ENCODE data around the gene NPNT.

The NPNT gene

DNA sequence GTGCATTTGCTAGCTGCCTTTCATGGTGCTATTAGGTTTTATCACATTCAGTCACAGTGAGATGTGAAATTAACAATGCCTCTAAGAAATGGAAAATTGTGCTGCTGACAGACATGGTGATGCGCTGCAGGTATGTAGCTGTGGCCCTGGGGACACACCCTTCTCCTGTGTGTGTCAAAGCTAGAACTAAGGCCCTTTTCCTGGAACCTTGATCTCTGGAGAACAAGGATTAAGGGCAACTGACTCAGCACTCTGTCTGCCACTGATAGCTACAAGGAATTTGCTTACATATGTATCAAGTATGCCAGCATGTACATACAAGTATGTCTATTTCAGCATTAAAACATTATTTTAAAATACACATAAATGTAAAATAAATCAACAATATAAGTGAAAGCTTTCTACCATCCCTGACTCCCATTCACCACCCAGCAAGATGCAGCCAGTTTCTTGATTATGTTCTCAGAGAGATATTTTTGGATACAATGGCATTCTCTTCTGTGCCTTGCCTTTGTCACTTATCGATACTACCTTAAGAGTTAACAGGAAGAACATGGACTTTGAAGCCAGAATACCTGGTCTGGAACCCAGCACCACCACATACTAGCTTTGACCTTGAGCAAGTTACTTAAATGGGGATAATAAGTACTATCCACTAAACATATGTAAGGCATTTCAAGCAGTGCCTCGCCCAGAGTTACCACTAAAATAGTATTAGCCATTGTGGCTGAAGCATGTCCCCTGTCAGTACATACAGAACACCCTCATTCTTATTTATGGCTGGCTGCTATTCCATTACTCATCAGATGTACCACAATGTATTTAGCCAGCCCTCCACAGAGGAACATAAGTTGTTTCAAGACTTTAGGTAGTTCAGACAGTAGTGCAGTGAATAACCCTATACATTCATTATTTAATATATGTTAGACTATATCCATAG, 68.5 kb downstream of the NPNT start:
- TF ChIP-seq TOX (CRISPR knock-in tag; IDR thresholded peaks at IDR 0.05; ENCODE audit: borderline replicate concordance) (no peak), ZFP3 (CRISPR knock-in tag; IDR thresholded peaks at IDR 0.05) (no peak), ESRRG (CRISPR knock-in tag; IDR thresholded peaks at IDR 0.05) (no peak), SNAI2 (CRISPR knock-in tag; IDR thresholded peaks at IDR 0.05) (no peak), OSR1 (CRISPR knock-in tag; IDR thresholded peaks at IDR 0.05) (no peak), ARNTL (CRISPR knock-in tag; IDR thresholded peaks at IDR 0.05; ENCODE audit: borderline replicate concordance, low read depth) (no peak)
- TF ChIP-seq, protein P1, sequence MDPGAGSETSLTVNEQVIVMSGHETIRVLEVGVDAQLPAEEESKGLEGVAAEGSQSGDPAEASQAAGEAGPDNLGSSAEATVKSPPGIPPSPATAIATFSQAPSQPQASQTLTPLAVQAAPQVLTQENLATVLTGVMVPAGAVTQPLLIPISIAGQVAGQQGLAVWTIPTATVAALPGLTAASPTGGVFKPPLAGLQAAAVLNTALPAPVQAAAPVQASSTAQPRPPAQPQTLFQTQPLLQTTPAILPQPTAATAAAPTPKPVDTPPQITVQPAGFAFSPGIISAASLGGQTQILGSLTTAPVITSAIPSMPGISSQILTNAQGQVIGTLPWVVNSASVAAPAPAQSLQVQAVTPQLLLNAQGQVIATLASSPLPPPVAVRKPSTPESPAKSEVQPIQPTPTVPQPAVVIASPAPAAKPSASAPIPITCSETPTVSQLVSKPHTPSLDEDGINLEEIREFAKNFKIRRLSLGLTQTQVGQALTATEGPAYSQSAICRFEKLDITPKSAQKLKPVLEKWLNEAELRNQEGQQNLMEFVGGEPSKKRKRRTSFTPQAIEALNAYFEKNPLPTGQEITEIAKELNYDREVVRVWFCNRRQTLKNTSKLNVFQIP (CRISPR knock-in tag; IDR thresholded peaks at IDR 0.05; ENCODE audit: borderline replicate concordance, low read depth): no peak
- TF ChIP-seq, protein P2, sequence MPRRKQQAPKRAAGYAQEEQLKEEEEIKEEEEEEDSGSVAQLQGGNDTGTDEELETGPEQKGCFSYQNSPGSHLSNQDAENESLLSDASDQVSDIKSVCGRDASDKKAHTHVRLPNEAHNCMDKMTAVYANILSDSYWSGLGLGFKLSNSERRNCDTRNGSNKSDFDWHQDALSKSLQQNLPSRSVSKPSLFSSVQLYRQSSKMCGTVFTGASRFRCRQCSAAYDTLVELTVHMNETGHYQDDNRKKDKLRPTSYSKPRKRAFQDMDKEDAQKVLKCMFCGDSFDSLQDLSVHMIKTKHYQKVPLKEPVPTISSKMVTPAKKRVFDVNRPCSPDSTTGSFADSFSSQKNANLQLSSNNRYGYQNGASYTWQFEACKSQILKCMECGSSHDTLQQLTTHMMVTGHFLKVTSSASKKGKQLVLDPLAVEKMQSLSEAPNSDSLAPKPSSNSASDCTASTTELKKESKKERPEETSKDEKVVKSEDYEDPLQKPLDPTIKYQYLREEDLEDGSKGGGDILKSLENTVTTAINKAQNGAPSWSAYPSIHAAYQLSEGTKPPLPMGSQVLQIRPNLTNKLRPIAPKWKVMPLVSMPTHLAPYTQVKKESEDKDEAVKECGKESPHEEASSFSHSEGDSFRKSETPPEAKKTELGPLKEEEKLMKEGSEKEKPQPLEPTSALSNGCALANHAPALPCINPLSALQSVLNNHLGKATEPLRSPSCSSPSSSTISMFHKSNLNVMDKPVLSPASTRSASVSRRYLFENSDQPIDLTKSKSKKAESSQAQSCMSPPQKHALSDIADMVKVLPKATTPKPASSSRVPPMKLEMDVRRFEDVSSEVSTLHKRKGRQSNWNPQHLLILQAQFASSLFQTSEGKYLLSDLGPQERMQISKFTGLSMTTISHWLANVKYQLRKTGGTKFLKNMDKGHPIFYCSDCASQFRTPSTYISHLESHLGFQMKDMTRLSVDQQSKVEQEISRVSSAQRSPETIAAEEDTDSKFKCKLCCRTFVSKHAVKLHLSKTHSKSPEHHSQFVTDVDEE (CRISPR knock-in tag; IDR thresholded peaks at IDR 0.05): no peak
- no peak for ATAC-seq

DNA sequence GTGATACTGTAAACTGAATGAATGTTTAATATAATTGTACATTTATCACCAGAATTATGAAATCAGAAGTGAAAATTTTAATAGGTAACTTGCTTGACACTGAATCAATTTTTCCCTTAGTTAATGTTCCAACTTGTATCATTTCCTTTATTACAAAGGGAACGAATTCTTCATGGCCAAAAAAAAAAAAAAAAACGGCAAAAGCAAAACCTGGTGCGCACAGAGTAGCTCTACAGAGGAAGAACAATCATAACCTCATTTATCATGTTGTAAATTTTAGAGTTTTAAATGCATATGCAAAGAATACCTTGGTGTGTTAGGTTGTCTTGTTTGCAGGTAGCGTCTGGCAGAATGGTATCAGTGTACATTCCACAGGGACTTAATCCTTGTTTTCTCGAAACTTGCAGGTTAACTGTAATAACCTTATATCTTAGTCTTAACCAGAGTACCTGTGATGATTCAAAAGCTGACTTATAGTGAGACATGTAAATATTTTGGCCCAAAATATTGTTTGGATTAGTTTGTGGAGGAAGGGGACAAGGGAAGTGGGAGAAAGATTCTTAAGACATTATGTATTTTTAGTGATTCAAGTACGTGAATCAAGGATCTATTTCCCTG, 70.0 kb downstream of the NPNT start:
- no peak for ATAC-seq
- TF ChIP-seq GLIS3 (CRISPR knock-in tag; IDR thresholded peaks at IDR 0.05) (no peak), OSR1 (CRISPR knock-in tag; IDR thresholded peaks at IDR 0.05) (no peak), SNAI2 (CRISPR knock-in tag; IDR thresholded peaks at IDR 0.05) (no peak), ZC3H10 (CRISPR knock-in tag; IDR thresholded peaks at IDR 0.05) (no peak), ZNF565 (CRISPR knock-in tag; conservative IDR thresholded peaks at IDR 0.05; ENCODE audit: low read depth) (no peak), ZNF8 (CRISPR knock-in tag; IDR thresholded peaks at IDR 0.05) (no peak), ZFP30 (CRISPR knock-in tag; IDR thresholded peaks at IDR 0.05) (no peak), ARNTL (CRISPR knock-in tag; IDR thresholded peaks at IDR 0.05; ENCODE audit: borderline replicate concordance, low read depth) (no peak), RARB (CRISPR knock-in tag; IDR thresholded peaks at IDR 0.05) (no peak), ESRRG (CRISPR knock-in tag; IDR thresholded peaks at IDR 0.05) (no peak)
- TF ChIP-seq, protein P1 (CRISPR knock-in tag; IDR thresholded peaks at IDR 0.05; ENCODE audit: borderline replicate concordance, low read depth): no peak
- TF ChIP-seq, protein P3, sequence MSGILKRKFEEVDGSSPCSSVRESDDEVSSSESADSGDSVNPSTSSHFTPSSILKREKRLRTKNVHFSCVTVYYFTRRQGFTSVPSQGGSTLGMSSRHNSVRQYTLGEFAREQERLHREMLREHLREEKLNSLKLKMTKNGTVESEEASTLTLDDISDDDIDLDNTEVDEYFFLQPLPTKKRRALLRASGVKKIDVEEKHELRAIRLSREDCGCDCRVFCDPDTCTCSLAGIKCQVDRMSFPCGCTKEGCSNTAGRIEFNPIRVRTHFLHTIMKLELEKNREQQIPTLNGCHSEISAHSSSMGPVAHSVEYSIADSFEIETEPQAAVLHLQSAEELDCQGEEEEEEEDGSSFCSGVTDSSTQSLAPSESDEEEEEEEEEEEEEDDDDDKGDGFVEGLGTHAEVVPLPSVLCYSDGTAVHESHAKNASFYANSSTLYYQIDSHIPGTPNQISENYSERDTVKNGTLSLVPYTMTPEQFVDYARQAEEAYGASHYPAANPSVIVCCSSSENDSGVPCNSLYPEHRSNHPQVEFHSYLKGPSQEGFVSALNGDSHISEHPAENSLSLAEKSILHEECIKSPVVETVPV (CRISPR knock-in tag; IDR thresholded peaks at IDR 0.05): no peak
- TF ChIP-seq, protein P2 (CRISPR knock-in tag; IDR thresholded peaks at IDR 0.05): no peak

DNA sequence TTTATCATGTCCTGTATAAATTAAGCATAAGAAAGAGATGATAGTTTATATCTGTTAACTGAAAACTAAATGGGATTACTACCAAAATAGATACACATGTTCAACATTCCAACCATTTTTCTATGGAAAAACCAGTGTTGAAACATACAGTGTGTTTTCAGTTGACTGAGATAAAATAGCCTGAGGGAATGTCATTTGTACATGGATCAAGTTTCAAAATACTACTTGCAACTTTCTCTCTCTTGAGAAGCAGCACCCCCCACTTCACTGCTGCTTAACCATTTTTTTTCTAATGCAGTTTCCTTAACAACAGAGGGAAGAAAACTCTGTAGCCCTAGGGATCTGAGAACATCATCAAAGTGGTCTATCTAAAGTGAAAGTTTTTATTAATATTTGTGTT, 70.8 kb downstream of the NPNT start:
- peak; percentile 91 for ATAC-seq
- TF ChIP-seq GLIS3 (CRISPR knock-in tag; IDR thresholded peaks at IDR 0.05) (no peak), SNAI2 (CRISPR knock-in tag; IDR thresholded peaks at IDR 0.05) (no peak), ZFP30 (CRISPR knock-in tag; IDR thresholded peaks at IDR 0.05) (no peak), PPARA (CRISPR knock-in tag; IDR thresholded peaks at IDR 0.05; ENCODE audit: borderline replicate concordance) (no peak), CSDC2 (CRISPR knock-in tag; IDR thresholded peaks at IDR 0.05) (no peak), ZNF8 (CRISPR knock-in tag; IDR thresholded peaks at IDR 0.05) (no peak), ISL1 (CRISPR knock-in tag; IDR thresholded peaks at IDR 0.05) (no peak), ESRRG (CRISPR knock-in tag; IDR thresholded peaks at IDR 0.05) (no peak)
- TF ChIP-seq, protein P4, sequence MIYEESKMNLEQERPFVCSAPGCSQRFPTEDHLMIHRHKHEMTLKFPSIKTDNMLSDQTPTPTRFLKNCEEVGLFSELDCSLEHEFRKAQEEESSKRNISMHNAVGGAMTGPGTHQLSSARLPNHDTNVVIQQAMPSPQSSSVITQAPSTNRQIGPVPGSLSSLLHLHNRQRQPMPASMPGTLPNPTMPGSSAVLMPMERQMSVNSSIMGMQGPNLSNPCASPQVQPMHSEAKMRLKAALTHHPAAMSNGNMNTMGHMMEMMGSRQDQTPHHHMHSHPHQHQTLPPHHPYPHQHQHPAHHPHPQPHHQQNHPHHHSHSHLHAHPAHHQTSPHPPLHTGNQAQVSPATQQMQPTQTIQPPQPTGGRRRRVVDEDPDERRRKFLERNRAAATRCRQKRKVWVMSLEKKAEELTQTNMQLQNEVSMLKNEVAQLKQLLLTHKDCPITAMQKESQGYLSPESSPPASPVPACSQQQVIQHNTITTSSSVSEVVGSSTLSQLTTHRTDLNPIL (CRISPR knock-in tag; IDR thresholded peaks at IDR 0.05; ENCODE audit: low read depth): no peak
- TF ChIP-seq, protein P1 (CRISPR knock-in tag; IDR thresholded peaks at IDR 0.05; ENCODE audit: borderline replicate concordance, low read depth): no peak
- TF ChIP-seq, protein P3 (CRISPR knock-in tag; IDR thresholded peaks at IDR 0.05): no peak

All from SK-N-SH treated with all-trans-retinoic acid at 6 μM for 48 hours (cell line).